Measurements from ENCODE around the gene RER1. TPM values are rescaled to one million over a fixed set of nuclear protein-coding genes. Genes with fewer than 3 reads are reported as not detected.

The RER1 gene
- total RNA-seq, 2 donors from 2014 or later: 102 to 135 TPM

DNA sequence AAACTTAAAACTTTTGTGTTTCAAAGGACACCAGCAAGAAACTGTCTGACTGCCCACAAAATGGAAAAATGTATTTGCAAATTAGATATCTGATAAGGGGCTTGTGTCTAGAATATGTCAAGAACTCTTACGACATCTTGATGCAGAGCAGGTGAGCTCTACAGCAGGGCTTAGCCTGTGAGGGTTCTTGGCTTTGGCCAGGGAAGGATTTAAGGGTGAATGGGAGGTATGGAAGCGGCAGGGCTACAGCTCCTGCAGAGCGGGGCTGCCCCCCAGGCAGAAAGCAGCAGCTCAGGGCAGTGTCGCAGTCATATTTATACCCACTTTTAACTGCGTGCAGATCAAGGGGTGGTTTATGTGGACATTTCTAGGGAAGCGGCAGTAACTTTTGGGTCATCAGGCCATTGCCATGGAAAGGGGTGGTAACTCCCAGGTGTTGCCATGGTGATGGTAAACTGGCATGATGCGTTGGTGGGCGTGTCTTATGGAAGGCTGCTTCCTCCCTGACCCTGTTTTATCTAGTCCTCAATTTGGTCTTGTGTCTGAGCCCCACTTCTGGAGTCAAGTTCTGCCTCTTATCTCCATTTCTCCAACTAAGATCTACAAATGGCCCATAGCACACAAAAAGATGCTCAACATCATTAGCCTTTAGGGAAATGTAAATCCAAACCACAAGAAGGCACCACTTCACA lies 23.4 kb upstream of the RER1 start:
- Mint-ChIP-seq H3K36me3 (no peaks in the 10 kb centered on the region), H3K27ac (no peak overlapping the region), H3K9me3 (peaks cover 0 to 4% of the 10 kb centered on the region in 2 donors)
- DNase-seq (ENCODE audit: low spot score in 2 of 2): peak in 1 of 2 donors; percentile 44
- ATAC-seq: no peak

GRCh38 chr1:2372551-2373490 lies 18.8 kb upstream of the RER1 start:
- H3K36me3 Mint-ChIP-seq: no peaks in the 10 kb centered on the region
- ATAC-seq (no peak), DNase-seq (ENCODE audit: low spot score in 2 of 2) (peak in 1 of 2 donors; percentile 41)
- no peaks in the 10 kb centered on the region for H3K9me3 Mint-ChIP-seq
- H3K27ac Mint-ChIP-seq: no peak overlapping the region

DNA sequence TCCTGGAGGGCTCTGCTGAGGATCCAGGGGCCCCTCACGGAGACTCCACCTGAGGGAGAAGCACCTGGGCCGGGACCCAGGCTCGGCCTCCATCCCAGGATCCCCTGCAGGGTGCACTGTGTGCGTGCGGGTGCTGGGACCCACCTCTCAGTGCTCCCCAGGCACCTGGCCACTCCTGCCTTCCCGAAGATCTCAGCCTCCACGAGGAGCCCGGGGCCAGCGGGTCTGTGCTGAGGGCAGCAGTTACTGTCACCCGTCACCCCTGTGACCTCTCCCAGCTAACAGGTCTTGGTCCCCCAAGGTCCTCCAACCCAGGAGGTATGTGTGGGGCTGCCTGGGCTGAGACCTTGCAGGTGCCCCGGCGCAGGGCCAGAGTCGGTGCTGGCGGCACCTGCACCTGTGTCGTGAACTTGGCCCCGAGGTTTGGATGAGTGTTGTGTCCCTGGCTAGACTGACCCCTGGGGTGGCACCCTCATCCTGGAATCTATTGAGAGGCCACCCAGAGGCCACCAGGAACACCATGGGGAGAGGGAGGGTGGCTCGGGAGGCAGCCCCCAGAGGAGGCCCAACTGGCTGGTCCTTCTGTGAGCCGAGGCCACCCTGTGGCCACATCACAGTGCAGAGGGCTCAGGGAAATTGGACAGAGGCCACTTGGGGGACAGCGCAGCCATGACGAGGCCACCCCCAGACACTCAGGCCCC lies 17.9 kb upstream of the RER1 start:
- Mint-ChIP-seq H3K36me3 (no peaks in the 10 kb centered on the region), H3K9me3 (no peaks in the 10 kb centered on the region), H3K27ac (no peak overlapping the region)
- ATAC-seq: no peak
- peak in 1 of 2 donors; percentile 43 for DNase-seq (ENCODE audit: low spot score in 2 of 2)

- Mint-ChIP-seq H3K9me3 (no peaks in the 10 kb centered on the region), H3K36me3 (no peaks in the 10 kb centered on the region), H3K27ac (no peak overlapping the region)
- DNase-seq (ENCODE audit: low spot score in 2 of 2) (peak in 1 of 2 donors; percentile 31), ATAC-seq (no peak)
Observed at GRCh38 chr1:2374252-2375155, 17.1 kb upstream of the RER1 start.

GRCh38 chr1:2375246-2375922 lies 16.3 kb upstream of the RER1 start:
- DNase-seq (ENCODE audit: low spot score in 2 of 2): peak in 1 of 2 donors; percentile 37
- Mint-ChIP-seq H3K27ac (no peak overlapping the region), H3K9me3 (no peaks in the 10 kb centered on the region), H3K36me3 (no peaks in the 10 kb centered on the region)
- ATAC-seq: no peak

- no peak for ATAC-seq
- H3K9me3 Mint-ChIP-seq: no peaks in the 10 kb centered on the region
- H3K36me3 Mint-ChIP-seq: no peaks in the 10 kb centered on the region
- no peak for DNase-seq (ENCODE audit: low spot score in 2 of 2)
- H3K27ac Mint-ChIP-seq: no peak overlapping the region
Observed at GRCh38 chr1:2375923-2376260, 15.7 kb upstream of the RER1 start.

- DNase-seq (ENCODE audit: low spot score in 2 of 2): peak in 1 of 2 donors; percentile 50
- H3K27ac Mint-ChIP-seq: no peak overlapping the region
- H3K9me3 Mint-ChIP-seq: no peaks in the 10 kb centered on the region
- H3K36me3 Mint-ChIP-seq: no peaks in the 10 kb centered on the region
- no peak for ATAC-seq
Observed at GRCh38 chr1:2376261-2376741, 15.3 kb upstream of the RER1 start.

DNA sequence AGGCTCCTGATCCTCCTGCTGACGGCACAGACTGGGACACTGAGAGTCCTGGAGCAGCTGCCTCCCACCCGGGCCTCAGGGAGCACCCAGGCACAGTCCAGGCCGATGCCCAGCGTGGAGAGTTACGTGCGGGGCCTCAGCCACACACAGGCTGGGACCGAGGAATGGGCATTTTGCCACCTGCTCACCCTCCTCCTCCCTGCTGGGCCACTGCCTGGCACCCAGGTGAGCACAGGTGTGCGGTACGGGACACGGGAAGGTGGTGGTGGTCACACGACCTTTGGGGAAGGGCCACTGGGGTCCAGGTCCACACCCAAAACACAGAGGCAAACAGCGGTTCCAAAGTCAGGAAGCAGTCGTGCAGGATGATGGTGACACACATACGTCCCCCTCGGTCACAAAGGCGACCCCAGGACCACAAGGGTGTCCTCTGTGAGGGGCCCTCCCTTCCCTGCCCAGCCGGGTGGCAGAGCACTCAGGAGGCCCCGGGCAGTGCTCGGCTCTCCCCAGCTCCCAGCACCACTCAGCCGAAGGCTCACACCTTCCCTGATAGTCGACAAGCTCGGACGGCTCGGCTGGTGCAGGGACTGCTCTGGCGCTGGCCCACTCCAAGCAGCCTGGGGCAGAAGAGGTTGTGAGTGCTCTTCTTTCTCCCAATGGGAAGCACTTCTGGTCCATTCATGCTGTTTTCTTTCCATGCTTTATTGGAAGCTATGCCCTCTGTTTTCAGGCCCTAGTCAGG lies 14.5 kb upstream of the RER1 start:
- Mint-ChIP-seq H3K27ac (no peak overlapping the region), H3K9me3 (no peaks in the 10 kb centered on the region), H3K36me3 (no peaks in the 10 kb centered on the region)
- no peak for ATAC-seq
- DNase-seq (ENCODE audit: low spot score in 2 of 2): peak in 1 of 2 donors; percentile 18

- no peaks in the 10 kb centered on the region for H3K9me3 Mint-ChIP-seq
- DNase-seq (ENCODE audit: low spot score in 2 of 2) (no peak), ATAC-seq (no peak)
- no peaks in the 10 kb centered on the region for H3K36me3 Mint-ChIP-seq
- no peak overlapping the region for H3K27ac Mint-ChIP-seq
Observed at GRCh38 chr1:2377751-2378440, 13.7 kb upstream of the RER1 start.

- ATAC-seq (no peak), DNase-seq (ENCODE audit: low spot score in 2 of 2) (no peak)
- Mint-ChIP-seq H3K36me3 (no peaks in the 10 kb centered on the region), H3K27ac (no peak overlapping the region), H3K9me3 (no peaks in the 10 kb centered on the region)
Observed at GRCh38 chr1:2378441-2378851, 13.2 kb upstream of the RER1 start.

- no peaks in the 10 kb centered on the region for H3K36me3 Mint-ChIP-seq
- DNase-seq (ENCODE audit: low spot score in 2 of 2) (peak in 1 of 2 donors; percentile 49), ATAC-seq (no peak)
- H3K9me3 Mint-ChIP-seq: no peaks in the 10 kb centered on the region
- H3K27ac Mint-ChIP-seq: peak overlapping the region in 1 of 2 donors; percentile 51
Observed at GRCh38 chr1:2378956-2379732, 12.5 kb upstream of the RER1 start.

DNA sequence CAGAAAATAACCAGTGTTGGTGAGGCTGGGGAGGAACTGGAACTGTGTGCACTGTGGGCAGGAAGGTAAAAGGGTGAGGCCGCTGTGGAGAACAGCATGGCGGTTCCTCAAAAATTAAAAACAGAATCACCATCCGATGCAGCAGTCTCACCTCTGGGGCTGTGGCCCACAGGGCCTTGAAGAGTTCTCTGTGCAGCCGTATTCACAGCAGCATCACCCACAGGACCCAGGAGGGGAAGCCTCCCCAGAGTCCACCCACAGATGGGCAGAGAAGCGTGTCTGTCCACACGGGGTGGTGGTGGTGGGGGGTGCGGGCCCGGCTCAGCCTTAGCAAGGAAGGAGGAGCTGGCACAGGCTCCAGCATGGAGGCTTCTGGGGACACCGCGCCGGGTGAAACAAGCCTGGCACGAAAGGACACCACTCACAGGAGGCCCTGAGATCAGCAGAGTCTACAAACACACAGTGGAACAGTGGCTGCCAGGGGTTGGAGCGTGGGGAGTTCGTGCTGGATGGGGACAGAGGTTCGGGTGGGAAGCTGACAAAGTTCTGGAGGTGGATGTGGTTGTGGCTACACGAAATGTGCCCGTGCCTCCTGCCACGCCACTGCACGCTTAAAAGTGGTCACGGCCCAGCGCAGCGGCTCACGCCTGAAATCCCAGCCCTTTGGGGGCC lies 11.8 kb upstream of the RER1 start:
- Mint-ChIP-seq H3K36me3 (no peaks in the 10 kb centered on the region), H3K27ac (no peak overlapping the region), H3K9me3 (no peaks in the 10 kb centered on the region)
- peak in 1 of 2 donors; percentile 52 for DNase-seq (ENCODE audit: low spot score in 2 of 2)
- ATAC-seq: no peak

DNA sequence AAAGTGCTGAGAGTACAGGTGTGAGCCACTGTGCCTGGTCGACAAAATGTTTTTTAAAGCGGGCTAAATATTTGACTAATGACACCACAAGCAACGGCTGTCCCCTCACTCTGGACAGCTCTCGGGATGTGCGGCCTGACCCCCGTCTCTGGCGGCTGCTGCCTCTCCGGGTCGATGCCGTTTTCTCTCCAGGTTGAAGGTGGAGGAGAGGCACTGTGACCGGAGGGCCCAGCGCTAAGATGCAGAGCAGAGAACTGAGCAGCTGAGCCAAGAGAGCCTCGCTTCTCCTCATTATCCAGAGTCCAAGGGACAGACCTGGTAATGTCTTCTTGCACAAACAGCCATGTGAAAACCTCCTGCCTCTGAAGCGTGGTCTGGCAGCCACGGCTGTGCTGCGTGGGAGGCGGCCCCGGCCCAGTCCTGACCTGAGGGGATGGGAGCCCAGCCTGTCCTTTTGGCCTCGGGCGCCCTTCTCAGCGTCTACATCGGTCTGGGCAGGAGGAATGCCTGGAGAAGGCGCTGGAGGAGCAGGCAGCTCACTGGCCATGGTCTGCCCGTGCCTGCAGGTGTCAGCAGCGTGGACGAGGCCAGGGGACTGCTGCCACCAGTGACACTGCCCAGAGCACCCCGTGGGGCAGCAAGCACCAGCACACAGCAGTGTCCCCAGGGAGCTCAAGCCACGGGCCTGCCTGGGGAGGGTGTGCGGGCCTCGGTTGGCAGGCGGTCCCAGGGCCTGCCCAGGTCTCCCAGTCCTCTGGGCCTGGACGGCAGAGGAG lies 10.6 kb upstream of the RER1 start:
- Mint-ChIP-seq H3K9me3 (no peaks in the 10 kb centered on the region), H3K36me3 (no peaks in the 10 kb centered on the region), H3K27ac (peak overlapping the region in 1 of 2 donors; percentile 60)
- DNase-seq (ENCODE audit: low spot score in 2 of 2) (peak in 1 of 2 donors; percentile 52), ATAC-seq (no peak)
